ENCODE measurements around the gene MYCBPAP.

MYCBPAP gene

DNA sequence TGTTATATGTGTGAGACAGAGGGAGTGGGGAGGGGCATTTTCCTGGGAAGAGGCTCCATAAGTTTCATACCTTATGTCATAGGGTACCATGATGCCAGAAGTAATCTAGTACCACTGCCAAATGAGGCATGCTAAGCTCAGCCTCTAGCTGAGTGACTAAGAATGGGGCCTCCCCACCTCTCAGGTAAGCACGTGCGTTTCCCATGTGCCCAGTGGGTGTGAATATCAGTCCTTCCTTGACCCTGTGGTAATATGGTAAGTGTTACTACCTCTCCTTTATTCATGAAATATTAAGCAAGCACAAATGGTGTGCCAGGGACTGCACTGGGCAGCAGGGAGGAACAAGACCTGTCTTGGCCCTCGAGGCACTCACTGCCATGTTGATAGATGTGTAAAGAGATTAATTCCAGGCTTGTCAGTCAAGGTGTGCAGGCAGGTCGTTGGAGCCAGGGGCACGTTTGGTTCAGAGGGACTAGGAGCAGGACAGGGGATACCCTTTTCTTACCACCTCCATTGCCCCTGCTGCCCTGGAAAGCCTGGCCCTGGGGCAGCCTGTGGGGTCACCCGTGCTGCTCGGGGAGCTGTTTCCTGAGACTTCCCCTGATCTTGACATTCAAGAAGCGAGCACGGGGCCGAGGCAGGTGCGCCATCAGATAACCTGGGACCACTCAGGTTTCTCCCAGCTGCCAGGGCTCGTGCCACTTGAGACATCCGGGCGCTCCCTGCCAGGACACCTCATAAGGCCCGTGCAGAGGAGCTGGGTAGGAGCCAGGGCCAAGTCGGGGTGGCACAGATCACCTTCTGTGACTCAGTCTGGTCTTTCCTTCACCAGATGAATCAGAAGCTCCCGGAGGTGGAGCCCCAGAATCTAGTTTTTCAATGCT, 20.8 kb upstream of the MYCBPAP start:
- Mint-ChIP-seq H3K4me1 (no peaks in the 10 kb centered on the region), H3K9me3 (no peaks in the 10 kb centered on the region), H3K27ac (no peak overlapping the region), H3K27me3 (no peaks in the 10 kb centered on the region), H3K4me3 (no peak overlapping the region), H3K36me3 (peaks cover 12% of the 10 kb centered on the region)
- DNase-seq (ENCODE audit: low spot score in 2 of 2) (no peak), ATAC-seq (ENCODE audit: low read depth) (no peak)

DNA sequence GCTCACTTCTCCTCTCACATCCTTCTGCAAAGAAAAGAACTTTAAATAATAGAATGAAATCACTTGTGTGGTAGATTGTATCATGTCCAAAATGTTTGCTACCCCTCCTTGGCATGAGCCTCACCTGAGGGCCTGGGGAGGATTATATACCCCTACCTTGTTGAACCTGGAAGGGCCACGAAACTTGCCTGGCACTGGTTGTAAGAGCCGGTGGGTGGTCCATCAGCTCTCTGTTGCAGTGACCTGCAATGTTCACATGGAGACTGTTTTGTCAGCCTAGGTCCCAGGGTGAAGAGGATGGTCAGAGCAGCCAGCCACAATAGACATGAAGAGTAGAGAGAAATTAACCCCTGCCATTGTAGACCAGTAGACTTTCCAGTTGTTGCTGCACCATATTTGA, 19.4 kb upstream of the MYCBPAP start:
- no peaks in the 10 kb centered on the region for H3K9me3 Mint-ChIP-seq
- no peaks in the 10 kb centered on the region for H3K27me3 Mint-ChIP-seq
- no peak overlapping the region for H3K27ac Mint-ChIP-seq
- DNase-seq (ENCODE audit: low spot score in 2 of 2) (no peak), ATAC-seq (ENCODE audit: low read depth) (no peak)
- H3K4me1 Mint-ChIP-seq = no peaks in the 10 kb centered on the region
- H3K4me3 Mint-ChIP-seq = no peak overlapping the region
- peaks cover 7% of the 10 kb centered on the region for H3K36me3 Mint-ChIP-seq

DNA sequence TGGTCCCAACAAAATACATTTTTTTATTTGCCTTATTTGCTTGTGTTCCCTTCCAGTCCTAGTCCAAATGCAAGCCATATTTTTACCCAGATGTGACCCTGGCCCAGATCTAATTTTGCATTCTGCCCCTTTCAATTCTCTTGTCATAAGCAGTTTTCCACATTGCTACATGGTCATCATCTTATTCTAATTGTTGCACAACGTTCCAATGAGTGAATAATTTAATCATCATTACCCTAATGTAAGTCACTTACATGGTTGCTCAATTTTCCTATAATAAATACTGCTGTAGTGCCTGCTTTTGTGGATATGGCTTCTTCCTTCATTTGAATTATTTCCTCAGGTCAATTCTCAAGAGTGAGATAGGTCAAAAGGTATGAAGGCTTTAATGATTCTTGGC, 16.7 kb upstream of the MYCBPAP start:
- no peaks in the 10 kb centered on the region for H3K9me3 Mint-ChIP-seq
- DNase-seq (ENCODE audit: low spot score in 2 of 2) (no peak), ATAC-seq (ENCODE audit: low read depth) (no peak)

DNA sequence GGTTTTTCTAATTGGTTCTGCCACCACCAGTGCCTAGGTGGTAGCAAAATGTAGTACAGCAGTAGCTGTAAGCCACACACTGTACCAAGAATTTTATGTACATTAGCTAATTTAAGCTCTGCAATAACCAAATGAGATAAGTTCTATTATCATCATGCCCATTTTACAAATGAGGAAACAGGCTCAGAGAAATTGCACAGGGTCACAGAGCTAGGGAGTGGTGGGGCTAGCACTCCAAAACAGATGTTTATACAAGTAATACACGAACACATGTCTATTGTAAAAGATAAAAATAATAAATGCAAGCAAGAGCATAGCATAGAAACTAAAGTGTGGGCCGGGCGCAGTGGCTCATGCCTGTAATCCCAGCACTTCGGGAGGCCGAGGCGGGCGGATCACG, 16.0 kb upstream of the MYCBPAP start:
- DNase-seq (ENCODE audit: low spot score in 2 of 2) (no peak), ATAC-seq (ENCODE audit: low read depth) (no peak)
- no peaks in the 10 kb centered on the region for H3K36me3 Mint-ChIP-seq
- no peak overlapping the region for H3K27ac Mint-ChIP-seq
- no peak overlapping the region for H3K4me3 Mint-ChIP-seq
- no peaks in the 10 kb centered on the region for H3K9me3 Mint-ChIP-seq
- H3K4me1 Mint-ChIP-seq = no peaks in the 10 kb centered on the region
- no peaks in the 10 kb centered on the region for H3K27me3 Mint-ChIP-seq

More for the DNA sequence above, 16.7 kb upstream of the MYCBPAP start:
- H3K4me1 Mint-ChIP-seq = no peaks in the 10 kb centered on the region
- H3K36me3 Mint-ChIP-seq = no peaks in the 10 kb centered on the region
- no peaks in the 10 kb centered on the region for H3K27me3 Mint-ChIP-seq
- no peak overlapping the region for H3K27ac Mint-ChIP-seq
- no peak overlapping the region for H3K4me3 Mint-ChIP-seq

DNA sequence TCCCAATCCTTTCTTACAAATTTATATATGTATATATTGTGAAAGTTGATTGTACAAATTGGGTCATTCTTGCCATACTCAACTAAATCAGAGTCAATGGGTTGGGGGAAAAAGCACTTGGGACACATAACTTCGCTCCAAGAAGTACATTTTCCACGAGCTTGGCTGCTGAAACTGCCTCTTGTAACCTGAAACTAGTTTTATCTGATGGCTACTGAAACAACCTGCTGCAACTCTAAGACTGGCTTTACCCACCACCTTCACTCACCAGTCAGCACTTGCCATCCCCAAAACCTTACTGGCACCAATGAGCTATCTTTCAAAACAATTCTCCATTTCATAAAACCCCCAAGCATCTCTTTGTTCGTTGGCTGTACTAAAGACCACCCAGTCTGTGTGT, 14.5 kb upstream of the MYCBPAP start:
- no peak overlapping the region for H3K4me3 Mint-ChIP-seq
- no peak for DNase-seq (ENCODE audit: low spot score in 2 of 2)
- ATAC-seq (ENCODE audit: low read depth) = no peak
- no peak overlapping the region for H3K27ac Mint-ChIP-seq
- H3K36me3 Mint-ChIP-seq = no peaks in the 10 kb centered on the region
- H3K4me1 Mint-ChIP-seq = no peaks in the 10 kb centered on the region
- H3K9me3 Mint-ChIP-seq = no peaks in the 10 kb centered on the region
- H3K27me3 Mint-ChIP-seq = no peaks in the 10 kb centered on the region

DNA sequence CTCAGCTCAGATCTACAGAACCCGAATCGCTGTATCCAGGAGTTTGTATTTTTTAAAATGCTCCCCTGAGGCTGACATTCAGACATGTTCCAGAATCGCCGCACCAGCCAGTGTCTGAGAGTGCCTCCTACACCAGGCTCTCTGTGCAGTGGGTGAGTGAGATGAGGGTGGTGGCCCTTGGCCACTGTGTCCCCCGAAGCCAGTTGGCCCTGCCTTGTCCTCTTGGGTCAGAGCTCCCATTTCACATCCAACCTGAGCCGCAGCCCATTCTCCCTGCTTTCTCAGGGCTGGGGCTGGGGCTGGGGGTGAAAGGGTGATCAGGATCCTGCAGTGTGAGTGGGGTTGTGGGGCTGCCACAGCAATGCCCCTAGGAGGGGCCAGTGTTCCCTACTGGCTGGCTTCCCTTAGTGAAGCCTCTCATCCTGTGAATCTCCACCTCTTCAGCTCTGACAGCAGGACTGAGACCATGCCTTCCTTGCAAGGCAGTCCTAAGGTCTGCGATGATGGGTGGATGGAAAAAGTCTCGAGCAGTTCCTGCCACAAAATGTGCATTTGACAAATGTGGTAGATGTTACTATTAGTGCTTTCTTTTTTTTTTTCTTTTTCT, 12.9 kb upstream of the MYCBPAP start:
- Mint-ChIP-seq H3K4me1 (no peaks in the 10 kb centered on the region), H3K4me3 (no peak overlapping the region), H3K27me3 (no peaks in the 10 kb centered on the region), H3K9me3 (no peaks in the 10 kb centered on the region), H3K36me3 (no peaks in the 10 kb centered on the region), H3K27ac (no peak overlapping the region)
- ATAC-seq (ENCODE audit: low read depth) (no peak), DNase-seq (ENCODE audit: low spot score in 2 of 2) (no peak)

DNA sequence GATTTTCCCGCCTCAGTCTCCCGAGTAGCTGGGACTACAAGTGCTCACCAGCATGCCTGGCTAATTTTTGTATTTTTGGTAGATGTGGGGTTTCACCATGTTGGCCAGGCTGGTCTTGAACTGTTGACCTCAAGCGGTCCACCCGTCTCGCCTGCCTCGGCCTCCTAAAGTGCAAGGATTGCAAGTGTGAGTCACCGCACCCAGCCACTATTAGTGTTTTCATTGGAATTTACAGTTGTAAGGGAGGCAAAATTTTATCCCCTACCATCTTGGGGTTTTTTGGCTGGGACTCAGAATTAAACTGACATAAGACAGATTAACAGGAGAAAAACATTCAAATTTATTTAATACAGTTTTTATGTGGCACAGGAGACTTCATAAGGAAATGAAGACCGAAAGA, 12.3 kb upstream of the MYCBPAP start:
- Mint-ChIP-seq H3K27ac (no peak overlapping the region), H3K27me3 (no peaks in the 10 kb centered on the region), H3K4me1 (no peaks in the 10 kb centered on the region), H3K36me3 (no peaks in the 10 kb centered on the region), H3K9me3 (no peaks in the 10 kb centered on the region), H3K4me3 (no peak overlapping the region)
- DNase-seq (ENCODE audit: low spot score in 2 of 2) = no peak
- ATAC-seq (ENCODE audit: low read depth) = no peak

DNA sequence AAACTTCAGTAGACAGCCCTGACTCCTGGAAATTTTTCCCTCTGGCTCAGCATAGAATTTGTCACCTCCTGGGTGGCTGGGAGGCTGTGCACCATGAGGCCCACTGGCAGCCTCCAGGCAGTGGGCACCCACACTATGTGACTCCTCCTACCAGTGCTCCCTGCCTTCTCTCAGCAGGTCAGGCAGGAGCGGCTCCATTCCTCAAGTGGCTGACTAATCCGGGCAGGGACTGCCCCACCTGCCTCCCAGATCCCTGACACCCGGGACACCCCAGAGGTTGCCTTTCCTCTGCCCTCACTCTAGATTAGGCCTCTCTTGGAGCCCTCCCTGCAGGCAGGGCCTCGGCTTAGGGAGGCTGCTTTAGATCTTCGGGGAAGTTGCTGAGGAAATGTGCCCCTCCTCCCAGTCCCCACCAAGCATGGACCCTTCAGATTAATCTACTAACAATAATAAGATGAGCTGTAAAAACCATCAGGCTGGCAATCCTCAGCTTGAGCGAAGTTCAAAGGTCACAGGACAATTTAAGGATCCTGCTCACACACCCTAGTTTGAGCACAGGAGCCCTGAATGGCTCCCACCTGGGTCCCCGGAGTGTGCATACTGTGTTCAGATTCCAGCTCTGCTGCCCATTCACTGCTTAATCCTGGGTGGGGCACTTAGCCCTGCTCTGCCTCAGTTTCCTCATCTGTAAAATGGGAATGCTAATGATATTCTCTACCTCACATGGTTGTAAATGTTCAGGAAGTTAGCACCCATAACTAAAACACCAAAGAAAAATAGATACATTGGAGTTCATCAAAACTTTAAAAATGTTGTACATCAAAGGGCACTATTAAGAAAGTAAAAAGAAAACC, 10.0 kb upstream of the MYCBPAP start:
- no peaks in the 10 kb centered on the region for H3K4me1 Mint-ChIP-seq
- no peak overlapping the region for H3K4me3 Mint-ChIP-seq
- no peak for DNase-seq (ENCODE audit: low spot score in 2 of 2)
- no peaks in the 10 kb centered on the region for H3K27me3 Mint-ChIP-seq
- ATAC-seq (ENCODE audit: low read depth) = no peak
- H3K27ac Mint-ChIP-seq = no peak overlapping the region
- no peaks in the 10 kb centered on the region for H3K9me3 Mint-ChIP-seq
- H3K36me3 Mint-ChIP-seq = no peaks in the 10 kb centered on the region

DNA sequence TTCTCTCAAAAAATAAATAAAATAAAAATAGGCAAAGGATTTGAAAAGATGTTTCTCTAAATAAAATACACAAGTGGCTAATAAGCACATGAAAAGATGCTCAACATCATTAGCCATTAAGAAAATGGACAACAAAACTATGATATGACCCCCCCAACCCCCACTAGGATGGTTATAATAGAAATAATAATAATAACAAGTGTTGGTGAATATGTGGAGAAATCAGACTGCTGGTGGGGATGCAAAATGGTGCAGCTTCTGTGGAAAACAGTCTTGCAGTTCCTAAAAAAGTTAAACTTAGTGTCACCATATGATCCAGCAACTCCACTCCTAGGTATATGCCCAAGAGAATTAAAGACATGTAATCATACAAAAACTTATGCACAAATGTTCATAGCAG, 9.0 kb upstream of the MYCBPAP start:
- Mint-ChIP-seq H3K36me3 (no peaks in the 10 kb centered on the region), H3K4me3 (no peak overlapping the region), H3K9me3 (no peaks in the 10 kb centered on the region), H3K27me3 (peaks cover 2% of the 10 kb centered on the region), H3K4me1 (no peaks in the 10 kb centered on the region), H3K27ac (no peak overlapping the region)
- DNase-seq (ENCODE audit: low spot score in 2 of 2) = no peak
- no peak for ATAC-seq (ENCODE audit: low read depth)

DNA sequence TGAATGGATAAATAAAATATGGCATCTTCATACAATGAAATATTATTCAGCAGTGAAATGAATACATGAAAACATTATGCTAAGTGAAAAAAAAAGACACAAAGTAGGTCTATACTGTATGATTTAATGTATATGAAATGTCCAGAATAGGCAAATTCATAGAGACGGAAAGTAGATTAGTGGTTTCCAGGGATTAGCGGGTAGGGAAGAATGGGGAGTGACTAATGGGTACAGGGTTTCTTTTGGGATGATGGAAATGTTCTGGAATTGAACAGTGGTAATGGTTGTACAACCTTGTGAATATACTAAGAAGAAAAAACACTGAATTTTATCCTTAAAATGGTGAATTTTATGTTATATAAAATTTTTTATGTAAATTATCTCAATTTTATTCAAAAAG, 8.5 kb upstream of the MYCBPAP start:
- H3K27ac Mint-ChIP-seq = no peak overlapping the region
- no peaks in the 10 kb centered on the region for H3K36me3 Mint-ChIP-seq
- peaks cover 2% of the 10 kb centered on the region for H3K27me3 Mint-ChIP-seq
- no peak overlapping the region for H3K4me3 Mint-ChIP-seq
- DNase-seq (ENCODE audit: low spot score in 2 of 2) (no peak), ATAC-seq (ENCODE audit: low read depth) (no peak)
- H3K4me1 Mint-ChIP-seq = no peaks in the 10 kb centered on the region
- no peaks in the 10 kb centered on the region for H3K9me3 Mint-ChIP-seq

DNA sequence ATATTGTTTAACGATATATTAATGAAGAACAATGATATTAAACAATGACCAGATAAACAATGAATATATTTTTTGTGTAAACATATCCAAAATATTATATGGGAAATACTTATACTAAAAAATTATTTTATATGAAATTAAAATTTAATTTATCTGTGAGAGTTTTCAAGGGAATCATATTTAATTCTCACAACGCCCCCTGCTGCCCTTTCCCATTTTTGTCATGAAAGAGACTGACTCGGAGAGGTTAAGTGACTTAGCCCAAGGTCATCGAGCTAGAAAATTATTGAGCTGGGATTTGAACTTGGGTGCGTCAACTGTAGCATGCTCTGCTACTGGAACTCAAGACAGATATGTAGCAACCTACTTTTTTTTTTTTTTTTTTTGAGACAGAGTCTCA, 7.2 kb upstream of the MYCBPAP start:
- H3K4me1 Mint-ChIP-seq = no peaks in the 10 kb centered on the region
- no peak overlapping the region for H3K27ac Mint-ChIP-seq
- no peak overlapping the region for H3K4me3 Mint-ChIP-seq
- DNase-seq (ENCODE audit: low spot score in 2 of 2) (no peak), ATAC-seq (ENCODE audit: low read depth) (no peak)
- H3K9me3 Mint-ChIP-seq = no peaks in the 10 kb centered on the region
- peaks cover 2% of the 10 kb centered on the region for H3K27me3 Mint-ChIP-seq
- H3K36me3 Mint-ChIP-seq = no peaks in the 10 kb centered on the region

DNA sequence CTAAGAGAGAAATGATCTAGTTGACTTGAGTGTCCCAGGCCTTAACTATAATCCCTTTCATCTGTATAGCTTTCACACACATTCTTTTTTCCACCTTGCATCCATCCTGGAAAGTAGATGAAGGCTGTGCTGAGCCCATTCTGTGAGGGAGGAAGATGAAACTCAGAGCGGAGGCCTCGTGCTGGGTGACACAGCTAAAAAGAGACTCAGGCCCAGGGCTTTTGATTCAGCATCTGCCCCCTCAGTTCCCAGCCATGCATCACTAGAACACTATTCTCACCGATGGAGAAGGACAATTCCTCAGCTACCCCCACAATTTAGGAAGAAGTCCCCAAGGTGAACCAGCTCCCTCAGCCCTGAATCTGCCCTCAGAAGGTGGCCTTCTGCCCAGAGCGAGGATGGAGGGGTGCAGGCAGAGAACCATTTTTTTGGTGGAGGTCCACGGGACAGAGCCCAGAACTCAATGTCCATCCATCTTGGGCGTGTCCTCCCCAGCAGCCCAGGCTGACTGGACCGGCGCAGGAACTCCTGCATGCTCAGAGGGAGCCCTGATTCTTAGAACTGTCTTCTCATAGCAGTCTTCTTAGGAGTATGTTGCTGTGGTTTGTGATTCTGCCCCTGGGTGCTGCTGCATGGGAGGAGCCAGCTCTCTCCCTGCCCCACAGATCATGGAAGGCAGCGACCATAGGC, 5.8 kb upstream of the MYCBPAP start:
- no peak for ATAC-seq (ENCODE audit: low read depth)
- Mint-ChIP-seq H3K9me3 (no peaks in the 10 kb centered on the region), H3K27ac (no peak overlapping the region), H3K4me3 (no peak overlapping the region), H3K36me3 (no peaks in the 10 kb centered on the region), H3K4me1 (no peaks in the 10 kb centered on the region), H3K27me3 (peaks cover 2% of the 10 kb centered on the region)
- no peak for DNase-seq (ENCODE audit: low spot score in 2 of 2)

DNA sequence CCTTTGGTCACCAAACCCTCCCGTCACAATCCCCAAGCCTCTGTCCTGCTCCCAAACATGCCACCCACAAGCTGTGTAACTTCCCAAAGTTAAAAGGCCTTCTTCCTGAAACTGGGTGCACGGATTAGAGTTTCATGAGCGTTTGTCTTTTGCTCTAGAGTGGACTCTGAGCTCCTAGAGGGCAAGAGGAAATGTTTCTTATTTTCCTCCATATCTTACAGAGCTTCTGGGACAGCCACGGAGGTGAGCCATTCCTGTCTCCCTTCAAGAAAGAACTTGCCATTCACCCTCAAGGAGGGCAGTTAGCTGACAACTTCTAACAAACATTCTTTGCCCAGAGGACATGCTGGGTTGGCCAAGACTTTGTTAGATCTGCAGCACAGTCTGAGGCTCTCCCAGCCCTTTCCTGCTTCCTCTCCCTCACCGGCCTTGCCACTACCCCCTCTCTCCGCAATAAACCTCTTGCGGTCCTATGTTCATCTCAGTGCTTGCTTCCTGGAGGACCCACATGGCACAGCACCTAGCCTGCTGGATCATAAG, 2.6 kb upstream of the MYCBPAP start:
- H3K4me1 Mint-ChIP-seq = peaks cover 7% of the 10 kb centered on the region
- H3K27me3 Mint-ChIP-seq = peaks cover 2% of the 10 kb centered on the region
- no peak overlapping the region for H3K4me3 Mint-ChIP-seq
- DNase-seq (ENCODE audit: low spot score in 2 of 2) (no peak), ATAC-seq (ENCODE audit: low read depth) (no peak)
- no peaks in the 10 kb centered on the region for H3K9me3 Mint-ChIP-seq
- no peaks in the 10 kb centered on the region for H3K36me3 Mint-ChIP-seq
- H3K27ac Mint-ChIP-seq = no peak overlapping the region
